DMS79 treated with DMSO at 0.1 percent for 48 hours (cell line): ENCODE measurements around the gene OLFM1.

Experiments used
- DNase-seq: peaks from one replicate; lab custom pipeline; 2025; lab: John Stamatoyannopoulos, UW

The OLFM1 gene

DNA sequence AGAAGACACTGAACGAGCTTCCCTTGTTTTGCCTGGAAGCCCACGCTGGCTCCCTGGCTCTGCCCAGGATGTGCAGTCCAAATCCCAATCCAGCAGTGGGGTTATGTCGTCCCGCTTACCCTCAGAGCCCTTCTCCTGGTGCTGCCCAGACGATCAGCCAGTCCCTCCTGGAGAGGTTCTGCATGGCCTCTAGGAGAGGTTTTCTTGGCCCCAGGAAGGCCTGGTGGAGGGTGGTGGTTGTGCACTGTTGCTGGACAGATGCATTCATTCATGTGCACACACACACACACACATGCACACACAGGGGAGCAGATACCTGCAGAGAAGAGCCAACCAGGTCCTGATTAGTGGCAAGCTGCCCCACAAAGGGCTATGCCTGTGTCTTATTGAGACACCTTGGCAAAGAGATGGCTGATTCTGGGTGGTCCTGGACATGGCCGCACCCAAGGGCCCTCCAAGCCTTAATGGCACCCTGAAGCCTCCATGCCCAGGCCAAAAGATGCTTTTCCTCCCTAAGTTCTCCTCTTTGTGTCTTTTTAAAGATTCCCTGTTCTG, 10.5 kb upstream of the OLFM1 start:
- no peak for DNase-seq

DNA sequence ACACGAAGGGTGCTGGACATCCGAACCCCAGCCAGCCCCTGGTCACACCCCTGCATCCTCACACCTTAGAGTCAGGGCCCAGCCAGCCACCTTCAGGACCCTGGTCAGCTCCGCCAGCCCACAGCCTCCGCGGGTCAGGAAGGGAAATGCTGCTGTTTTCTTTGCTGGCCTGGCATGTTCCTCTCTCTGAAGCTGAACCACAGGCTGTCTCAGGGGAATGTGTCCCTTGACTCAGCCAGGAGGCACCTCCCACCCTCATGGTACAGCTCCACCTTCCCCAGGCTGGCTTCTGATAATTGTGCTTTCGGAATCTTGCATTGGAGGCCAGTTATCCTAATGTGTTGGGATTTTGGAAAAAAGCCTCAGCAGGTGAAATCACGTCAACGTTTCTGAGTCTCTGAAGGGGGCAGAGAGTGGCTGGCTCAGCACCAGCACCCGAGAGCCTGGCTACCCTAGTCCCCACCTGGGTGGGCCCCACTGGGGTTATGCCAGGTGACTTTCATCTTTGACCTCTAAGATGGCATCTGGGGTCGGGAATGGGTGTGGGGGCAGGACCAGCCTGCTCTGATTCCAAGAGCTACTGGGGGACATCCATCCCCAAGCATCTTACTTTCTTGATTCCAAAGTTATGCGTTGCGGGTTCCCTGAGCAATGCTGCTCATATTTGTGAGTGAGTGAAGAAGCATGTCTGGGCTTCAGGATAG, 9.8 kb upstream of the OLFM1 start:
- no peak for DNase-seq

DNA sequence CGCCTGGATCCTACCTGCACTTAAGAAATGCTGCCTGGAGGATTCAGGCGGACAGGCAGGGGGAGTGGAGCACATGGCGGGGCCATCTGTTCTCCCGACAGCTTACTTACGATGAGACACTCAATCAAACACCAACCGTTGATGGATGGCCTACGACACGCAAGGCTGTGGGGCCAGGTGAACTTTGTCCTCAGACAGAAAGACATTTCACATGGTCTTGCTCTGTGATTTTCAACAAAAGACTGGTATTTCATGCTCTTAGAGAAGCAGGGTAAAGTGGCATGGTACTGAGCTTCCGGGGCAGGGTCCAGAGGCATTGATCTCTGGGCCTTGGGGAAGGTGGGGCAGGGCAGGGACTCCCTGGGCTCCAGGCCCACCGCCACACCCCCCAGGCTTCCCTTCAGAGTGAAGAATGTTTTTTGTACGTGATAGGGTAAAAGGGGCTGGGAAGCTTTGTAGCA, 9.1 kb upstream of the OLFM1 start:
- no peak for DNase-seq

DNA sequence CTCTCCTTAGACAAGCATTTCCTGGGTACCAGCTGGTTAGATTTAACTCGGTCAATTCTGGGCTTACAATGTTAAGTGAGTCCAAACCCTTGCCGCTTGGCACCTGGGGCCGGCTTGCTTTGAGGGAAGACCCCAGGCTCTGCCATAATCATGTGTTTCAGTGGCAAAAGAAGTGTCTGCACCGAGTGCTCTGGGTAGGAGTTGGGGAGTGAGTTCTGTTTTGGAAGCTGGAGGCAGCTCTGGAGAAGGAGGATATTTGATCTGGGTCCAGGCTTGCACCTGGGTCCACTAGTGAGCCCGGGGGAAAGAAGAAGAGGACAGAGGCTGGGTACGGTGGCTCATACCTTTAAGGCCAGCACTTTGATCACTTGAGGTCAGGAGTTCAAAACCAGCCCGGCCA, 8.4 kb upstream of the OLFM1 start:
- DNase-seq, result no peak

DNA sequence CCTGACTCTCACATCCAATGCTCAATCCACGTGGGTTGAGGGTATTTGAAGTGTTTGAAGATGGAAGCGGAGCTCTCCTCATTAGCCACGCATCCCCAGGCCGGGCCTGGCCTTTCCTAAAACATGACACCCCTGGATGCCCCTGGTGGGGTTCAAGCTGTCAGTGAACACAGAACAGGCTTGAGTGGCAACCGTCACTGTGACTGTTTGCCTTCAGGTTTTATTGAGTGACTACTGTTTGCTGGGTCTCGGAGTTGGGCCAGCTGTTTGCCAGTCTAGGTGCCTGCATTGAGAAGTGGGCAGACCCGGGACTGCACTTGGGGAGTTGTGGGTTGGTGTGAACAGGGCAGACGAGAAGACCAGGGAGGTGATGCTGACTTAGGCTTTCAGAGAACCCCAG, 7.8 kb upstream of the OLFM1 start:
- DNase-seq, result no peak

DNA sequence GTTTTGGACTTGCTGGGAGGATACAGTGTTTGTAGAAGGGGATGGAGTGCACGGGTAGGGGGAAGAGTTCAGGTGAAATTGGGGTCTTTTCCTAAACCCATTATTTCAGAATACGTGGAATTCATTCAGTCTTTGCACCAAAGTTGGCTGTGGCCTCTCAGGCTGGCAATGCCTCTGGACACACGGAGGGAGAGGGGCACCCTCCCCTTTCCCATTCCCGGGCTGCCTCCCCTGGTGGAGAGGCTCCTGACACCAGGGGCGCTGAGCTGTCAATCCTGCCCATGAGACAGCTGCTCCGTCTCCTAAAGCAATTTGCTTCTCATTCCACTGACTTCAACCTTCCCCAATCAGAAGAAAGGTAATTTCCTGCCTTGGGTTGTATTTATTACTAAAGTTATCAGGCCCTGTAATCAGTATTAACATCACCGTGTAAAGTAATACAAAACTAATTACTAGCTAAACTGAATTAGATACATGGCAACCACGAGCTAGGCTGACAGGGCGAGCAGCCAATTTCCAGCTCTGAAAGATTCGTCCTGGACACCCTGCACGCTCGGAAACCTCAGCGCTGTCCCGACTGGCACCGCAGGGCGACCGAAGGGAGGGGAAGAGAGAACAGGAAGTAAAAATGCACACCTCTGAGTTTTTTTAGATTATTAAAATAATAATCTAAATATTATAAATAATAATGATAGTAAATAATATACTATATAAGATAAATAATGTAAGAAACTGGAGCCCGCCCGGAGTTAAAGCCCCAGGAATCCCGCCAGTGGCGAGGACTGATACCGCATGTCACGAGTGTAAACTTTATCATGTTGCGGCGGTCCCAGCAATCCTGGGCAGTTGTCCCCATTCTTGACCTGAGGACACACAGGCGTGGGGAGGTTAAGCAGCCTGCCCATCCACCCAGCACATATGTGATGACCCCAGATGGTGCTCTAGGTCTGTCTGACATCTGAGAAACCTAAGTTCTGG, 6.9 kb upstream of the OLFM1 start:
- no peak for DNase-seq

DNA sequence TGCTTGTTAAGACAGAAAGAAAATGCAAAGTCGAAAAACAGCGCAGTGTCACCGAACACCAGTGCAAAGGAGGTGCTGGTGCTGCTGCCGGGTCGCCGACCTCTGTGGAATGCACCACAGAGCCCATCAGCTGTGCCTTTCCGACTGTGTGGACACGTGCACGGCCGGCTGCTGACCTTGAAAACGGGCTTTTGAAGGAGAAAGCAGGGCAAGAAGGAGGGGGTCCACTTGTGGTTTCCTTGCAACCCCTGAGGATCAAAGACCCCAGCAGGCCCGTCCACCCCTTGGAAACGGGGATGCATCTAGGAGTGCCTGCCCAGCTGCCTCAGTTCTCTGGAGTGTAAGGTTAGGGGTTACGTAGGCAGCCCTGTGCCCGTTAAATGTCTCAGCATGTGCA, 6.2 kb upstream of the OLFM1 start:
- no peak for DNase-seq

DNA sequence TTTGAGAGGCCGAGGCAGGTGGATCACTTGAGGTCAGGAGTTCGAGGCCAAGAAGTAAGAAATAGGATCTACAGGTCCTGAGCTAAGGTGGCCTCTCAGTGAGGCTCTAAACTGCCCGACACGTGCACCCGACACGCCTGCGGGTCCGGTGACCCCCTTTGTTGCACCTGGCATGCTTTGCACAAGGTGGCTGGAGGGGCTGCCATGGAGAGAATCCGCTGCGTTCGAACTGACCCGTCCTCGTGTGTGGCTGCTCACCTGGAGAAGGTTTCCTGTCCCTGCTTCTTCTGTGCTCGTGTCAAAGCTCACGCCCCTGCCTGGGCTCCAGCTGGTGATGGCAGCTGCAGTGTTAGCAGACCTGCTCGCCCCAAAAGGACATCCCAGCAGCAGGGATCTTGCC, 5.7 kb upstream of the OLFM1 start:
- DNase-seq, result no peak

DNA sequence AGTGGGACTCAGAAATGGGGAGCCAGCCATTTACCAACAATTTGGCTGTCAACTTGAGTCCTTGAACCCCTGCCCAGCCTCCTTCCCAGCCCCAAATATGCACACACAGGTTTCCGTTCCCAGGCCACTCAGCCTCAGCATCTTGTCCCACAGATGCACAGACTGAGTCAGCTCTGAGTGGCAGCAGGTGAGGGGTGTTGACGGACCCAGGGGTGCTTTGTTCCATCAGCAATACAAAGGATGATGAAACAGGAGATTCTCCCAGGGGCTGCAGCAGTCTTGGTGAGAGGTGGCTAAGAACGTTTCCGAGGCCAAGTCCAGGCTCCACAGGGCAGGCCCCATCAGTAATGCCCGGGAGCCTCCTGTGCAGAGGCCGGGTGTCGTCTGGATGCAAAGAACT, 4.9 kb upstream of the OLFM1 start:
- DNase-seq, result no peak

DNA sequence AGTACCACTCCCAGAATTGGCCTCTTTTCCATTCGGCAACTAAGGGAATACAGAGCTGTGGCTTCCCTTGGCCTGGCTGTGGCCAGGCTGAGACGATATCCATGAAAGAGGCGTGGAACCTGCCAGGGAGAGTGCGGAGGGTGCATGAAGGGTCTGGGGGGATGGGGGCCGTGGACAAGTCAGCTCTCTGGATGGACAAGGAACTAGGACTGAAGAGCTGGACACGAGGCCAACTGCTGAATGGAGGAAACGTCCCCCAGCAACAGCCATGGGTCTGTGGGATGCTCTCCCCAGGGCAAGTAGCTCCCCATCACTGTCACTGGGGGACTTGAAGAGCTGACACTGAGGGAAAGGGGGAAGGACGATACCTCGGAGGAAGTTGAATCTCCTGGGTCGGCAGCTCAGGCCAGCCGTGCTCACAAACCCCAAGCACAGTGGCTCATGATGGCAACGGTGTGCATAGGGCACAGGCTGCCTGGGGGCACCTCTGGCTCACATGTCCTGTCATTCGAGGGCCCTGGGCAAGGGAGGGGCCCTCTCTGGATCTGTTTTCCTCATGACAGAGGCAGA, 4.1 kb upstream of the OLFM1 start:
- no peak for DNase-seq

DNA sequence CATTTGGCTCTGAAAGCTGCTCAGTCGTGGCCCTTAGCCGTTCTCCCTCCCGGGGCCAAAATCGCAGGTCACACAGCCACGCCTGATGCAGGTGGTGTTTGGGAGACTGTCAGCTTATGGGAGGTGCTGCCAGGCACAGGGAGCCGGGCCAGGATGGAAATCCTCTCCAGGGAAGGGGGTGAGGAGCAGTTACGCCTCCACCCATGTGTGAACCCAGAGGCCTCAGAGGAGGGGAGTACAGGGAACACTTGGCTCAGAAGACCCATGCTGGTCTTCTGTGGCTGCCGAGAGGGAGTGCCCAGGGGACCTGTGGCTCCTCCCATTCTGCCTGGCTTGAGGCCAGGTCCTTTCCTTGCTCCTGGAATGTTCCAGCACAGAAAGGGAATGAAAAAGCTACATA, 3.6 kb upstream of the OLFM1 start:
- peak; percentile 84 for DNase-seq

DNA sequence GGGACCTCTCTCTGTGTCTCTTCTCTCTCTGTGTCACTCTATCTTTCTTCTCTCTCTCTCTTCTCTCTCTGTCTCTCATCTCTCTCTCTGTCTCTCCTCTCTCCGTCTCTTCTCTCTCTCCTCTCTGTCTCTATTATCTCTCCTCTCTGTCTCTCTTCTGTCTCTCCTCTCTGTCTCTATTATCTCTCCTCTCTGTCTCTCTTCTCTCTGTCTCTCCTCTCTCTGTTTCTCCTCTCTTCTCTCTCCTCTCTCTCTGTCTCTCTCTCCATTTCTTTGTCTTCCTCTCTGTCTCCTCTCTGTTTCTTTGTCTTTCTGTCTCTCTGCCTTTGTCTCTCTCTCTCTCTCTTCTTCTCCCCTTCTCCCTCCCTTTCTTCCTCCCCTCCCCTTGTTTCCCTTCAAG, 3.2 kb upstream of the OLFM1 start:
- DNase-seq, result no peak

DNA sequence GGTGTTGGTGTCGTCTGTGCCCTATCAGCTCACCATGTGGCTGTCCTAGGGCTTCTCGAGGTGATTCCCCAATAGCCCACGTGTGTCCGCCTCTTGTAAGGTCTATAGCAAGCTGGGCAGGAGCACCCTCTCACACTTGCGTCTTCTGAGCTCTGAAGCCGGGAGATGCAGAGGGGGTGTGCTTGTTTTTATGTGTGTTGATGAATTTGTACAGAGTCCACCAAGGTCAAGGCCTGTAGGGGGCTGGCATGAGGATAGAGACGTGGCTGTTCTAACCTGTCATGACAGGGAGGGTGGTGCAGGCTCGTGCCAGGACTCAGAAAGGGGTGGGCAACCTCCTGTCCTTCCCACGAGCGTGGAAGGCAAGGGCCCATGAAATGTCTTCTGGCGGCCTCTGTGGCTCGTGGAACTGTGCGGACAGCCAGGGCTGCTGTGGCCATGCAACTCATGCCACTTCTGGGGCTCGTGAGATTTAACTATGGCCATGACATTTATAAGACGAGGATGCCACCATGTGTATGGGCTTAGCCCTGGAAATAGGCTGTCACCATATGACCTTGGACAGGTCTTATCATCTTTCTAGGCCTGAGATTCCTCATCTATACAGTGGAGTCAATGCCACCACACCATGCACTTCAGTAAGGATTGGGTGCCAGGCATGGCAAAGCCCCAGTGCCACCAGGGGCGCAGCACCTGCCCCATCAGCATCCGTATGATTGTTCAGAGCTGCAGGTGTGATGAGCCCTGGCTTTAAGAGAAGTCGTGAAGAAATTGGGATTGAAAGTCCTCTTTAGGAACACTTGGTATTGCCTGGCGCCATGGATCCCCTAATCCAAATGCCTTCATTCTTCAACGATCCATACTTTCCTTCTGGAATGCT, 2.3 kb upstream of the OLFM1 start:
- DNase-seq, result peak; percentile 21

DNA sequence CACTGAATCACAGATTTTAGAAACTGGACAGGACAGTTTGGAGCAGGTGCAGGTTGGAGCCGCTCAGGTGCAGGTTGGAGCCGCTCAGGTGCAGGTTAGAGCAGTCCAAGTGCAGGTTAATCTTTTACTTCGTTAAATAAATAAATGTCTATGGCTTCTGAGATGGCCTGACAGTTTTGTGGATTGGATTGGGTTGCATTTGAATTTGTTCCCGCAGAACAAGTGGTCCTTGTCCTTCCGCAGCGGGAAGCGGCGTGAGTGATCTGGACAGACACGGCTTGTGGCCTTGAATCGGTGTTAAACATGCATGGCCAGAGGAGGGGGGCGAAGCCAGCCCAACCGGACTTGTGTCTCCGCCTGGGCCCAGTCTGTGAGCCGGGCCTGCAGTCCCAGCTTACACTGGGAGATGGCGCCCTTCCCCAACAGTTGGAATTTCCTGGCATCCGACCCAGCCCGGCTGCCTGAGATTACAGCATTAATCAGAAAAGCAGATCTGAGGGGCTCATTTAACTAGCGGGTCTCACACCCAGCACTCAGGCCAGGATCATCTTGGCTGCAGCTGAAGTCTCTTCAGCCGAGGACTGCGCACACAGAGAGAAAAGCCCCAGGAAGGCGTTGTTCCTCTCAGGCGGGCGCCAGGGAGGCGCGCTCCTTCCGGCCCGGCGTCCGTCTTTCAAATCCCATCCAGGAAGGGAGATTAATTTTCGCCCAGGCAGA, 1.5 kb upstream of the OLFM1 start:
- peak; percentile 94 for DNase-seq

DNA sequence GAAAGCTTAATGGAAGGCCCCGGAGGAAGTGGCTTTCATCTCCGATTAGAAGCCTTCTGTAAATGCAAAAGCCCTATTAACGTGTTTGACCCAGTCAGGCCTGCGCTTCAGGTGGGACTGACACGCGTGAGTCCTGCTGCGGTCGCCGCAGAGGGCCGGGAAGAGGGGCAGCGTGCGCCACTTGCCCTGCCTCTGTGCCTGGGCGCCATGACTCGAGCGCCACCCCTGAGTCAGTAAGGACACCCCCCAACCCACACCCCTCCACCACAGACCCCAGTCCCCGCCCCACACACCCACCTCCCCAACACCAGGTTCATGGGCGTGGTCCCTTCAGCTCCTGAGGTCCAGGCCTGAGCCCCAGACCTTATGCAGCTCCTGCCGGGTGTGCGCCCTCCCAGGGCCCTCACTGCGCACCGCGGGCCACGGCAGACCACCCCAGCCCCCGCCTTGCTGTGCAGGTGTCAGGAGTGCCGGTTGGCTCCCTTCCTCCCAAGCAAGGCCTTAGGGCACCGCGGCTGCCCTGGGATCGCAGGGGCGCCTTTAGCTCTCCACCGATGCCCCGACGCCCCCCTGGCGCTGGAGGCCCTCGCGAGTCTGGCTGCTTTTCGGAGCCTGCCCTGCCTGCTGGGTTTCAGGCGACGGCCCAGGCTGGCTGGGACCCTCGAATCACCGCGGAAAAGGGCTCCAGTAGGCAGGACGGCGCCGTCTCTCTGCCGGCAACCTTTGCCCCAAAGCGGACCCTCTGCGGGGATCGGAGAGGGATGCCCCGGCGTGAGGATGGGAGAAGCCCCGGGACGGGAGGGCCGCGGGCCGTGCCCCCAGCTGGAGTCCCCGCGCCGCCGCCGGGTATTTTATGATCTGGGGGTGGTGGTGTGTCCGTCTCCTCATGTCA, 625 bp upstream of the OLFM1 start:
- DNase-seq, result peak; percentile 40

DNA sequence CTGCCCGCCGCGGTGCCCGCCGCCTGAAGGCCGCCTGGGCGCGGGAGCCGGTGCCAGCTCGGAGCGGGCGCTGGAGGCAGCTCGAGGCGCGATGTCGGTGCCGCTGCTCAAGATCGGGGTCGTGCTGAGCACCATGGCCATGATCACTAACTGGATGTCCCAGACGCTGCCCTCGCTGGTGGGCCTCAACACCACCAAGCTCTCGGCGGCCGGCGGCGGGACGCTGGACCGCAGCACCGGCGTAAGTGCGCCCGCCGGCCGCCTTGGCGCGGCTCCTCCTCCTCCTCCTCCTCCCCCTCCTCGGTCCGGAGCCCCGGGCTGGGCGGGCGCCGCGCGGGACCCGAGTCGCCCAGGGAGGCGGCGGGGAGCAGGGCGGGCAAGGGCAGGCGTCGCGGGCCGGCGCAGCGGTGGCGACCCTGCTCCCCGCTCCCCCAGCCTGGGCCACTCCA, 455 bp downstream of the OLFM1 start:
- no peak for DNase-seq

DNA sequence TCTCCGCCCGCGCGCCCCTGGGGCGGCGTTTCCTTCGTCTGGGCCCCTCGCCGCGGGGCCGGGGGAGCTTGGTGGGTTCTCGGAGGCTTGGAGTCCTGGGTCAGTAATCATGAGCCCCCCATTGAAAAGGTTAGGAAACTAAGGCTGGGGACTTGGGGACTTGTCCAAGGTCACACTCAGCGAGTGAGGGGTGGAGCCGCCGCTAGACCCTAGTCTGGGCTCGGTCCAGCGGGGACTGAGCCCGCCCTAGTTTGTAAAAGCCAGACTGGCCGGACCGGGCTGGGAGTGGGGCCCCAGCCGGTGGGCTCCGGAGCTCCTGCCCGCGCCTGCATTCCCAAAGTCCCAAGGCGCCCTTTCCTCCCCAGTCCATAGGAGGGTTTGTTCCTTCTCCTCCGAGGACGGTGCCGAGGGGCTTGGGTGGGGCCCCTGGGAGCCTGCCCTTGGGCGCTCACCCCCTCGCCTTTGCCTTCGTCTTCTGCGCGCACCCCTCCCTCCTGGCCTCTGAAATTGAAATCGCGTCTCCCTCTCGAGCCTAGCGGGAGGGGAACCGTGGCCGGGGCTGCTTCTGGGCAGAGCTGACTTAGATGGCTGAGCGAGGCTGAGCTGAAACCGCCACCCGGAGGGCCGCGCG, 995 bp downstream of the OLFM1 start:
- DNase-seq, result peak; percentile 41

DNA sequence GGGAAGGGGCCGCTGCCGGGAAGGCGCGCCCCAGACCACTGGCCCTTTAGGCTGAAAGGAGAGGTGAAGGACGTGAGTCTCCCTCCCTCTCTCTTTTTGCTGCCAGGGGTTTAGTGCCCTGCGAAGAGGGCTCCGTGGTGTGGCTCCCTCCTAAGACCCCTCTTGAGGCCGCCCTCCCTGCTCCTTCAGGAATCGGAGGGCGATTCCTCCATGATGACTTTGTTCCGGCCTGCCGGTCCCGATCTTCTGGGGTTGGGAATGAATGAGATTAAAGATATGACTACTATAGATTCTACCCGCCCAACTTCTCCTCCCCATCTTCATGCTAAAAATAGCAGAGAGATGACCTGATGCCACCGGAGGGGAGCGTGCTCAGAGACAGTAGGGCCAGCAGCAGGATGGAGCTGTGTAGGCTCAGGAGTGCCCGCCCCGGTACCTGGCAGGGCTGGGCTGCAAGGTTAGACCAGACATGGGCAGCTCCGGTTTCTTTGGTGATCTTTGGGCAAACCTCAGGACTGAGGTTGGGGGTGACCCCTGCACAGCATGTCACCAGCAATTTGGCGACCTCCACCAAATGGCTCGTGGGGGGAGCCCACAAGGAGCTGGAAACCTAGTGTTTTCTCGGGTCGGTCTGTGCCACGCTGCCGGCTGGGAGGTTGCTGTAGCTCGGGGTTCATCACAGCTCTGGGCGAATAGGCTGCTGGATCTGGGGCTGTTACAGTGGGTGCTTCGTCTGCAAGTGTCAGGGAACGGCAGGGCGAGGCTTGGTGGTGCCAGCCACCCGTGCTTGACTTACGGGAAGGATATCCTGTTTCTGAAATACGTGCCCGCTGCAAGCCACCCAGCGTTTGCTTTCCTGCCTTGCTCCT, 1.7 kb downstream of the OLFM1 start:
- peak; percentile 62 for DNase-seq
